ENCODE results near the gene ABI3BP. TPM values are rescaled to one million over a fixed set of nuclear protein-coding genes. Genes with fewer than 3 reads are reported as not detected.
A peak's percentile ranks its signal among the peaks of the same experiment; 100 is the strongest.

ABI3BP gene
- total and polyA plus RNA-seq, 2 experiments from 2014 or later: 0.42 to 0.57 TPM

DNA sequence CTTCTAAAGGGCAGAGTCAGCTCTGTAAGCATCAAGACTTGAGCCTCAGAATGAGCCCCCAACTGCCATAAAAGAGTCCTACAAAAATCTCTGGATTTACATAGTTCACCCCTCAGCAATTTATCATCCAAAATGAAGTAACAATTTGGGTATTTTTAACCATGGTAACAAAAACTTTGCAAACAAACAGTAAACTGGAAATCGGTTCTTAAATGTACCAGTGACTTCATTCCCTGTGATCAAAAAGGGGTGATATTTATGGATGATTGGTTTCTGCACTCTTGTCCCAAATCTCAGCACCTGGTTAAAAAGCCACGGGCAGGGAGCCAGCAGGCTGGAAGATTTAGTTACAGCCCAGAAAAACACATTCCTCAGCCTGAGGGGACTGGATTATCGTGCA lies 210.3 kb downstream of the ABI3BP start:
- no peaks in the 10 kb centered on the region for H3K4me1 Mint-ChIP-seq
- no peak overlapping the region for H3K4me3 ChIP-seq
- no peak overlapping the region for H3K4me3 Mint-ChIP-seq
- no peak for DNase-seq (ENCODE audit: low spot score)
- H3K9me3 Mint-ChIP-seq: peaks cover 4% of the 10 kb centered on the region; the same call in 2 of the 3 replicates
- H3K36me3 Mint-ChIP-seq (ENCODE audit: low read depth): no peaks in the 10 kb centered on the region
- H3K27me3 ChIP-seq (ENCODE audit: insufficient read depth): no peaks in the 10 kb centered on the region
- H3K4me2 ChIP-seq: no peak overlapping the region
- no peak overlapping the region for H3K27ac ChIP-seq (ENCODE audit: low read depth)
- H3K36me3 ChIP-seq (ENCODE audit: insufficient read depth): no peaks in the 10 kb centered on the region
- TF ChIP-seq POLR2AphosphoS5 (IDR thresholded peaks at IDR 0.05; ENCODE audit: low read depth) (no peak), CREB1 (CRISPR knock-in tag; IDR thresholded peaks at IDR 0.05; ENCODE audit: low read depth) (no peak), EZH2phosphoT487 (IDR thresholded peaks at IDR 0.05; ENCODE audit: unreplicated experiment) (no peak), ZNF114 (CRISPR knock-in tag; IDR thresholded peaks at IDR 0.05) (no peak), NANOG (IDR thresholded peaks at IDR 0.05; ENCODE audit: borderline replicate concordance) (no peak), JUNB (IDR thresholded peaks at IDR 0.05; ENCODE audit: unreplicated experiment) (no peak), EZH2 (IDR thresholded peaks at IDR 0.05; ENCODE audit: low read depth, unreplicated experiment) (no peak), ZNF331 (CRISPR knock-in tag; IDR thresholded peaks at IDR 0.05; ENCODE audit: low read depth) (no peak), STAT1 (IDR thresholded peaks at IDR 0.05; ENCODE audit: unreplicated experiment) (no peak)
- TF ChIP-seq, protein P1, sequence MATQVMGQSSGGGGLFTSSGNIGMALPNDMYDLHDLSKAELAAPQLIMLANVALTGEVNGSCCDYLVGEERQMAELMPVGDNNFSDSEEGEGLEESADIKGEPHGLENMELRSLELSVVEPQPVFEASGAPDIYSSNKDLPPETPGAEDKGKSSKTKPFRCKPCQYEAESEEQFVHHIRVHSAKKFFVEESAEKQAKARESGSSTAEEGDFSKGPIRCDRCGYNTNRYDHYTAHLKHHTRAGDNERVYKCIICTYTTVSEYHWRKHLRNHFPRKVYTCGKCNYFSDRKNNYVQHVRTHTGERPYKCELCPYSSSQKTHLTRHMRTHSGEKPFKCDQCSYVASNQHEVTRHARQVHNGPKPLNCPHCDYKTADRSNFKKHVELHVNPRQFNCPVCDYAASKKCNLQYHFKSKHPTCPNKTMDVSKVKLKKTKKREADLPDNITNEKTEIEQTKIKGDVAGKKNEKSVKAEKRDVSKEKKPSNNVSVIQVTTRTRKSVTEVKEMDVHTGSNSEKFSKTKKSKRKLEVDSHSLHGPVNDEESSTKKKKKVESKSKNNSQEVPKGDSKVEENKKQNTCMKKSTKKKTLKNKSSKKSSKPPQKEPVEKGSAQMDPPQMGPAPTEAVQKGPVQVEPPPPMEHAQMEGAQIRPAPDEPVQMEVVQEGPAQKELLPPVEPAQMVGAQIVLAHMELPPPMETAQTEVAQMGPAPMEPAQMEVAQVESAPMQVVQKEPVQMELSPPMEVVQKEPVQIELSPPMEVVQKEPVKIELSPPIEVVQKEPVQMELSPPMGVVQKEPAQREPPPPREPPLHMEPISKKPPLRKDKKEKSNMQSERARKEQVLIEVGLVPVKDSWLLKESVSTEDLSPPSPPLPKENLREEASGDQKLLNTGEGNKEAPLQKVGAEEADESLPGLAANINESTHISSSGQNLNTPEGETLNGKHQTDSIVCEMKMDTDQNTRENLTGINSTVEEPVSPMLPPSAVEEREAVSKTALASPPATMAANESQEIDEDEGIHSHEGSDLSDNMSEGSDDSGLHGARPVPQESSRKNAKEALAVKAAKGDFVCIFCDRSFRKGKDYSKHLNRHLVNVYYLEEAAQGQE (IDR thresholded peaks at IDR 0.05; ENCODE audit: unreplicated experiment): no peak
- TF ChIP-seq, protein P2, sequence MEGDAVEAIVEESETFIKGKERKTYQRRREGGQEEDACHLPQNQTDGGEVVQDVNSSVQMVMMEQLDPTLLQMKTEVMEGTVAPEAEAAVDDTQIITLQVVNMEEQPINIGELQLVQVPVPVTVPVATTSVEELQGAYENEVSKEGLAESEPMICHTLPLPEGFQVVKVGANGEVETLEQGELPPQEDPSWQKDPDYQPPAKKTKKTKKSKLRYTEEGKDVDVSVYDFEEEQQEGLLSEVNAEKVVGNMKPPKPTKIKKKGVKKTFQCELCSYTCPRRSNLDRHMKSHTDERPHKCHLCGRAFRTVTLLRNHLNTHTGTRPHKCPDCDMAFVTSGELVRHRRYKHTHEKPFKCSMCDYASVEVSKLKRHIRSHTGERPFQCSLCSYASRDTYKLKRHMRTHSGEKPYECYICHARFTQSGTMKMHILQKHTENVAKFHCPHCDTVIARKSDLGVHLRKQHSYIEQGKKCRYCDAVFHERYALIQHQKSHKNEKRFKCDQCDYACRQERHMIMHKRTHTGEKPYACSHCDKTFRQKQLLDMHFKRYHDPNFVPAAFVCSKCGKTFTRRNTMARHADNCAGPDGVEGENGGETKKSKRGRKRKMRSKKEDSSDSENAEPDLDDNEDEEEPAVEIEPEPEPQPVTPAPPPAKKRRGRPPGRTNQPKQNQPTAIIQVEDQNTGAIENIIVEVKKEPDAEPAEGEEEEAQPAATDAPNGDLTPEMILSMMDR (conservative IDR thresholded peaks at IDR 0.05; ENCODE audit: low read depth in 2 of 2): no peak
- TF ChIP-seq, protein P3, sequence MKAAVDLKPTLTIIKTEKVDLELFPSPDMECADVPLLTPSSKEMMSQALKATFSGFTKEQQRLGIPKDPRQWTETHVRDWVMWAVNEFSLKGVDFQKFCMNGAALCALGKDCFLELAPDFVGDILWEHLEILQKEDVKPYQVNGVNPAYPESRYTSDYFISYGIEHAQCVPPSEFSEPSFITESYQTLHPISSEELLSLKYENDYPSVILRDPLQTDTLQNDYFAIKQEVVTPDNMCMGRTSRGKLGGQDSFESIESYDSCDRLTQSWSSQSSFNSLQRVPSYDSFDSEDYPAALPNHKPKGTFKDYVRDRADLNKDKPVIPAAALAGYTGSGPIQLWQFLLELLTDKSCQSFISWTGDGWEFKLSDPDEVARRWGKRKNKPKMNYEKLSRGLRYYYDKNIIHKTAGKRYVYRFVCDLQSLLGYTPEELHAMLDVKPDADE (IDR thresholded peaks at IDR 0.05): no peak
- TF ChIP-seq, protein P4, sequence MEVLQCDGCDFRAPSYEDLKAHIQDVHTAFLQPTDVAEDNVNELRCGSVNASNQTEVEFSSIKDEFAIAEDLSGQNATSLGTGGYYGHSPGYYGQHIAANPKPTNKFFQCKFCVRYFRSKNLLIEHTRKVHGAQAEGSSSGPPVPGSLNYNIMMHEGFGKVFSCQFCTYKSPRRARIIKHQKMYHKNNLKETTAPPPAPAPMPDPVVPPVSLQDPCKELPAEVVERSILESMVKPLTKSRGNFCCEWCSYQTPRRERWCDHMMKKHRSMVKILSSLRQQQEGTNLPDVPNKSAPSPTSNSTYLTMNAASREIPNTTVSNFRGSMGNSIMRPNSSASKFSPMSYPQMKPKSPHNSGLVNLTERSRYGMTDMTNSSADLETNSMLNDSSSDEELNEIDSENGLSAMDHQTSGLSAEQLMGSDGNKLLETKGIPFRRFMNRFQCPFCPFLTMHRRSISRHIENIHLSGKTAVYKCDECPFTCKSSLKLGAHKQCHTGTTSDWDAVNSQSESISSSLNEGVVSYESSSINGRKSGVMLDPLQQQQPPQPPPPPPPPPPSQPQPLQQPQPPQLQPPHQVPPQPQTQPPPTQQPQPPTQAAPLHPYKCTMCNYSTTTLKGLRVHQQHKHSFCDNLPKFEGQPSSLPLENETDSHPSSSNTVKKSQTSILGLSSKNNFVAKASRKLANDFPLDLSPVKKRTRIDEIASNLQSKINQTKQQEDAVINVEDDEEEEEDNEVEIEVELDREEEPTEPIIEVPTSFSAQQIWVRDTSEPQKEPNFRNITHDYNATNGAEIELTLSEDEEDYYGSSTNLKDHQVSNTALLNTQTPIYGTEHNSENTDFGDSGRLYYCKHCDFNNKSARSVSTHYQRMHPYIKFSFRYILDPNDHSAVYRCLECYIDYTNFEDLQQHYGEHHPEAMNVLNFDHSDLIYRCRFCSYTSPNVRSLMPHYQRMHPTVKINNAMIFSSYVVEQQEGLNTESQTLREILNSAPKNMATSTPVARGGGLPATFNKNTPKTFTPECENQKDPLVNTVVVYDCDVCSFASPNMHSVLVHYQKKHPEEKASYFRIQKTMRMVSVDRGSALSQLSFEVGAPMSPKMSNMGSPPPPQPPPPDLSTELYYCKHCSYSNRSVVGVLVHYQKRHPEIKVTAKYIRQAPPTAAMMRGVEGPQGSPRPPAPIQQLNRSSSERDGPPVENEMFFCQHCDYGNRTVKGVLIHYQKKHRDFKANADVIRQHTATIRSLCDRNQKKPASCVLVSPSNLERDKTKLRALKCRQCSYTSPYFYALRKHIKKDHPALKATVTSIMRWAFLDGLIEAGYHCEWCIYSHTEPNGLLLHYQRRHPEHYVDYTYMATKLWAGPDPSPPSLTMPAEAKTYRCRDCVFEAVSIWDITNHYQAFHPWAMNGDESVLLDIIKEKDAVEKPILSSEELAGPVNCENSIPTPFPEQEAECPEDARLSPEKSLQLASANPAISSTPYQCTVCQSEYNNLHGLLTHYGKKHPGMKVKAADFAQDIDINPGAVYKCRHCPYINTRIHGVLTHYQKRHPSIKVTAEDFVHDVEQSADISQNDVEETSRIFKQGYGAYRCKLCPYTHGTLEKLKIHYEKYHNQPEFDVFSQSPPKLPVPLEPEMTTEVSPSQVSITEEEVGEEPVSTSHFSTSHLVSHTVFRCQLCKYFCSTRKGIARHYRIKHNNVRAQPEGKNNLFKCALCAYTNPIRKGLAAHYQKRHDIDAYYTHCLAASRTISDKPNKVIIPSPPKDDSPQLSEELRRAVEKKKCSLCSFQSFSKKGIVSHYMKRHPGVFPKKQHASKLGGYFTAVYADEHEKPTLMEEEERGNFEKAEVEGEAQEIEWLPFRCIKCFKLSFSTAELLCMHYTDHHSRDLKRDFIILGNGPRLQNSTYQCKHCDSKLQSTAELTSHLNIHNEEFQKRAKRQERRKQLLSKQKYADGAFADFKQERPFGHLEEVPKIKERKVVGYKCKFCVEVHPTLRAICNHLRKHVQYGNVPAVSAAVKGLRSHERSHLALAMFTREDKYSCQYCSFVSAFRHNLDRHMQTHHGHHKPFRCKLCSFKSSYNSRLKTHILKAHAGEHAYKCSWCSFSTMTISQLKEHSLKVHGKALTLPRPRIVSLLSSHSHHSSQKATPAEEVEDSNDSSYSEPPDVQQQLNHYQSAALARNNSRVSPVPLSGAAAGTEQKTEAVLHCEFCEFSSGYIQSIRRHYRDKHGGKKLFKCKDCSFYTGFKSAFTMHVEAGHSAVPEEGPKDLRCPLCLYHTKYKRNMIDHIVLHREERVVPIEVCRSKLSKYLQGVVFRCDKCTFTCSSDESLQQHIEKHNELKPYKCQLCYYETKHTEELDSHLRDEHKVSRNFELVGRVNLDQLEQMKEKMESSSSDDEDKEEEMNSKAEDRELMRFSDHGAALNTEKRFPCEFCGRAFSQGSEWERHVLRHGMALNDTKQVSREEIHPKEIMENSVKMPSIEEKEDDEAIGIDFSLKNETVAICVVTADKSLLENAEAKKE (CRISPR knock-in tag; IDR thresholded peaks at IDR 0.05): no peak
- H4K20me1 ChIP-seq (replicated peaks; ENCODE audit: insufficient read depth): no peaks in the 10 kb centered on the region
- H3K27me3 Mint-ChIP-seq (ENCODE audit: insufficient read depth, low read depth, poor library complexity): no peaks in the 10 kb centered on the region
- H3K79me2 ChIP-seq (replicated peaks; ENCODE audit: insufficient read depth): no peaks in the 10 kb centered on the region
- no peak overlapping the region for H3K27ac Mint-ChIP-seq
- H3K4me1 ChIP-seq (ENCODE audit: insufficient read depth): no peaks in the 10 kb centered on the region
- H3K9me2 ChIP-seq (ENCODE audit: insufficient read depth): no peaks in the 10 kb centered on the region
- no peaks in the 10 kb centered on the region for H3F3A ChIP-seq (replicated peaks; ENCODE audit: low read depth)
- peak overlapping the region; percentile 60; the same call in 1 of the 2 replicates for H2AFZ ChIP-seq
- ATAC-seq: no peak

All from GM23338 (cell line).